IPS-20b (cell line): Measurements from ENCODE around the gene MPO.

Source experiments
- H3K27ac ChIP-seq: one replicate; pipeline ENCODE4 v1.5.1; 2013; ENCODE audit warnings: low read length
- H3K27me3 ChIP-seq: 2 replicates; pipeline ENCODE4 v1.6.1; 2013; ENCODE audit warnings: mild to moderate bottlenecking, low read length, inconsistent platforms; ENCODE audit not compliant: insufficient read depth
- H3K36me3 ChIP-seq: 2 replicates; pipeline ENCODE4 v1.6.1; 2013; ENCODE audit warnings: low read depth, mild to moderate bottlenecking, inconsistent platforms, low read length, moderate library complexity; ENCODE audit not compliant: insufficient read depth
- H3K4me1 ChIP-seq: 2 replicates; pipeline ENCODE4 v1.6.1; 2013; ENCODE audit warnings: mild to moderate bottlenecking, control low read depth, inconsistent platforms, low read length, moderate library complexity; ENCODE audit not compliant: insufficient read depth
- H3K4me3 ChIP-seq: 2 replicates; pipeline ENCODE4 v1.5.1; 2013; ENCODE audit warnings: mild to moderate bottlenecking, low read length, inconsistent platforms
- H3K9ac ChIP-seq: 2 replicates; pipeline ENCODE4 v1.6.1; 2013; ENCODE audit warnings: low read depth, mild to moderate bottlenecking, inconsistent platforms, low read length, moderate library complexity
- H3K9me3 ChIP-seq: 2 replicates; pipeline ENCODE4 v1.6.1; 2013; ENCODE audit warnings: mild to moderate bottlenecking, low read depth, low read length, inconsistent platforms; ENCODE audit not compliant: insufficient read depth

Gene MPO

DNA sequence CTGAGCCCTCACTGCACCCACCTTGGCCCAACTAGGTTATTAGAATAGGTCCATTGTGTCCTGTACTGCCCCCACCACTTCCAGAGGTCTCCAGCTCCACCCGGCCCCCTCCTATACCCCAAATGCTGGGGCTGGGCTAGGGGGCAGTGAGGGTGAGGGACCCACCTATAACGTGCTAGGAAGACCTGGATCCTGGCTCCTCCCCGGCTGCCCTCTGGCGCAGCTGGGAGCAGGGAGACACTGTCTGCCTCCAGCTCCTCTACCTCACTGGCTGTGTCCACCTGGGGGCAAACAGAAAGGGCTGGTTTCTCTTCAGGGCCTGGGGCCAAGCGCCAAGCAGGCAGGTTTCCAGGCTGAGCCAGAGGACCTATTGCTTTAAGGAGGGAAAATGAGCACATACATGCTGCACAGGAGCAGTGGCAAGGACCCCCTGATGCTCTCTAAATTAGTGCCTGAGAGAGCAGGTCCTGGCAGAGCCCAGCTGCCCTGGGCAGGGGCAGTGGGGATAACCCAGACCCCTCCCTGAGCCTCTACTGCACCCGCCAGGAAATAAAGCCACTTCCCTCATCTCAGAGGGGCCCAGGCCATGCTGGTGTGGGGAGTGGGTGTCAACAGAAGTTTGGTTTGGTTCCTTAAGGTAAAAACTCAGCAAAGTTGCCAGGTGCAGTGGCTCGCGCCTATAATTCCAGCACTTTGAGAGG lies 35.7 kb upstream of the MPO start:
- Histone ChIP-seq H3K27ac (no peak overlapping the region), H3K27me3 (no peaks in the 10 kb centered on the region), H3K9ac (no peak overlapping the region), H3K4me3 (no peak overlapping the region), H3K36me3 (no peaks in the 10 kb centered on the region), H3K9me3 (no peaks in the 10 kb centered on the region), H3K4me1 (no peaks in the 10 kb centered on the region)

DNA sequence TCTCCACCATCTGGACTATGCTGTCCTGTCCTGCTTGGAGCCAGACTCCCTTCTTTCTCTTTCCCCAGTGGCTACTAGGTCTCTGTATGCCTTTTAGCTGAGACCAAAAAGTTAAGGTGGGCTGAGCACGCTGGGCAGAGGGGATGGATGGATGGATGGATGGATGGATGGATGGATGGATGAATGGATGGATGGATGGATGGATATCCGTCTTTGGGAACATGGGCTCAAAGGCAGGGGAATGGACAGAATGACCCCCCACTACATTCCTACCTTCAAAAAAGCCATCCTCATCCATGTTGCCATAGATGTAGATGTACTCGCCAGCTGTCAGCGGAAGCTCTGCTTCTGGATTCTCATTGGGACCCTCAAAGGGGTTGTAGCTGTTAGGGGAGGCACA lies 35.0 kb upstream of the MPO start:
- Histone ChIP-seq H3K9ac (no peak overlapping the region), H3K4me3 (no peak overlapping the region), H3K4me1 (no peaks in the 10 kb centered on the region), H3K27me3 (no peaks in the 10 kb centered on the region), H3K27ac (no peak overlapping the region), H3K36me3 (no peaks in the 10 kb centered on the region), H3K9me3 (no peaks in the 10 kb centered on the region)

DNA sequence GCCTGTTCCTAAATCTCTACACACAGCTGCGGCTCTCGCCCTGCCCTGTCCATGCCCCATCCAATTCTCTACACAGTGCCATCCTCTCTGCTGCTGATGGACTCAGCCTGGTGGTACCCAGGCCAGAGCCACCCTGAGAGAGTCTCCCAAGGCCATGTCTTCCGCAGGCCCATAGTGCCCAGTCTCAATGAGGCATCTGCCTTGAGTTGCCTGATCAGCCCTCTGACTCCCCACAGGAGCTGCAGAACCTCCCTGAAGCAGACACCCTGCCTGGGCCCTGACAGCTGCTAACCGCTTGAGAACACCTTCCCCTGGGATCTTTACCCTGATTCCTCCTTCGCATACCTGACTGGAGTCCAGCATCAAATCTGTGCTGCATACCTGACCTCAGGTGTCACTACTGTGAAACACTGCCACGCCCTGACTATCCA lies 34.6 kb upstream of the MPO start:
- H3K27ac ChIP-seq, result no peak overlapping the region
- H3K27me3 ChIP-seq, result no peaks in the 10 kb centered on the region
- no peak overlapping the region for H3K9ac ChIP-seq
- no peaks in the 10 kb centered on the region for H3K36me3 ChIP-seq
- H3K4me1 ChIP-seq, result no peaks in the 10 kb centered on the region
- H3K9me3 ChIP-seq, result no peaks in the 10 kb centered on the region
- H3K4me3 ChIP-seq, result no peak overlapping the region

DNA sequence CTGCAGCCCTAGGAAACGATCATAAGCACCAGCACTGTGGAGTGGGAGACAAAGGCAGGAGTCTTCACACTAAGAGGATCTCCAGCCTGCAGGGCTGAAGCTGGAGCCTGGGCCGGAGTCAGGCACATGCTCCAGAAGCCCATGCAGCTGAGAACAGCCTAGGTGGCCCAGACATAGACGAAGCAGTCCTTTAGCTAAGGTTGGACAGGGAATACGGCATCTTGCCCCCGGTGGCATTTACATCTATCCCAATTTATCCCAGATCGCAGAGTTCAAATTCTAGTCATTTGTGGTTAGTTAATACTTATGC lies 33.9 kb upstream of the MPO start:
- no peak overlapping the region for H3K4me3 ChIP-seq
- no peaks in the 10 kb centered on the region for H3K4me1 ChIP-seq
- H3K27ac ChIP-seq, result no peak overlapping the region
- H3K36me3 ChIP-seq, result no peaks in the 10 kb centered on the region
- H3K27me3 ChIP-seq, result no peaks in the 10 kb centered on the region
- H3K9me3 ChIP-seq, result no peaks in the 10 kb centered on the region
- H3K9ac ChIP-seq, result no peak overlapping the region

DNA sequence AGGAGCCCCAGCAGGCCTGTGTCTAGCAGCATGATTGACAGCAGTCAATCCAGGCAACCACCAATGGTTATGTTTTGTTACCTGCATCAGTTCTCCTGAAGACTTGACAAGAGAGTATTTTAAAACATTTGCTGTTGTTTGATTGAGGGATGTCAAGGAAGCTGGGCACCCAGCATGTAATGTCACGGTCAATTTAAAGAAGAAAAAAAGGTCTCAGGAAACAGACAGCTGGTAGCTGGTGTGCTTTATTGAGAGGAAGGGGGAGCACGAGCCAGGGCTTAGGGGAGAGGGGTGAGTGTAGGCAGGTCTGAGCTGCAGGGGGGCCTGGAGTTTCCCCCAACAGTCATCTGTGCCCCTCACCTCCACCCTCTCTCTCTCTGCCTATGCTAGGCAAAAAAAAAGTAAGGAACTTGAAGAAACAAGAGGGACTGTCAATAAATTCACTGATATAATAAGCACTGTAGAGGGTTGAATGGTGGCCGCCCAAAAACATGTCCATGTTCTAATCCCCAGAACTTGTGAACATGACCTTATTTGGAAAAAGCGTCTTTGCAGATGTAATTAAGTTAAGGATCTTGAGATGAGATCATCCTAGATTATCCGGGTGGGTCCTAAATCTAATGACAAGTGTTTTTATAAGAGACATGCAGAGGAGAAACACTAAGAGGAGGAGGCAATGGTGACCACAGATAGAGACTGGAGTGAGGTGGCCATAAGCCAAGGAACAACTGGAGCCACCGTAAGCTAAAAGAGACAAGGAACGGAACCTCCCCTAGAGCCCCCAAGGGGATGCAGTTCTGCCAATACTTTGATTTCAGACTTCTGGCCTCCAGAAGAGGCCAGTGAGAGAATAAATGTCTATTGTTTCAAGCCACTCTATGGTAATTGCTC lies 33.3 kb upstream of the MPO start:
- Histone ChIP-seq H3K27ac (no peak overlapping the region), H3K4me1 (no peaks in the 10 kb centered on the region)

DNA sequence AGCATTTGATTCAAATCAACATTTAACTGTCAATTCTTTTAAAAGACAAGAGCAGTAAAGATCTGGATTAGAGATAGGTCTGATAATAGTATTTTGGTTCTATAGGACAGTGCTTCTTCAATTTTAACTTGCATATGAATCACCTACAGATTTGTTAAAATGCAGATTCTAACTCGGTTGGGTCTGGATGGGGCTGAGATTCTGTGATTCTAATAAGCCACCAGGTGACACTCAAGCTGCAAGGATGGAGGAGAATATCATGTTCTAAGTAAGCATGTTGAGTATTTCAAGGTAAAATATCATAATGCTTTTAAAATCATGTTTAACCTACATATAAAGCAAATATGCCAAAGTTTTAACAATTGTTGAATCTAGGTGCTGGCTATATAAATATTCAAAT lies 32.1 kb upstream of the MPO start:
- Histone ChIP-seq H3K36me3 (no peaks in the 10 kb centered on the region), H3K27ac (no peak overlapping the region), H3K4me1 (no peaks in the 10 kb centered on the region), H3K9ac (no peak overlapping the region), H3K27me3 (no peaks in the 10 kb centered on the region), H3K4me3 (no peak overlapping the region), H3K9me3 (no peaks in the 10 kb centered on the region)

More for the DNA sequence above, 33.3 kb upstream of the MPO start:
- no peak overlapping the region for H3K4me3 ChIP-seq
- no peaks in the 10 kb centered on the region for H3K36me3 ChIP-seq
- H3K27me3 ChIP-seq, result no peaks in the 10 kb centered on the region
- no peaks in the 10 kb centered on the region for H3K9me3 ChIP-seq
- no peak overlapping the region for H3K9ac ChIP-seq

DNA sequence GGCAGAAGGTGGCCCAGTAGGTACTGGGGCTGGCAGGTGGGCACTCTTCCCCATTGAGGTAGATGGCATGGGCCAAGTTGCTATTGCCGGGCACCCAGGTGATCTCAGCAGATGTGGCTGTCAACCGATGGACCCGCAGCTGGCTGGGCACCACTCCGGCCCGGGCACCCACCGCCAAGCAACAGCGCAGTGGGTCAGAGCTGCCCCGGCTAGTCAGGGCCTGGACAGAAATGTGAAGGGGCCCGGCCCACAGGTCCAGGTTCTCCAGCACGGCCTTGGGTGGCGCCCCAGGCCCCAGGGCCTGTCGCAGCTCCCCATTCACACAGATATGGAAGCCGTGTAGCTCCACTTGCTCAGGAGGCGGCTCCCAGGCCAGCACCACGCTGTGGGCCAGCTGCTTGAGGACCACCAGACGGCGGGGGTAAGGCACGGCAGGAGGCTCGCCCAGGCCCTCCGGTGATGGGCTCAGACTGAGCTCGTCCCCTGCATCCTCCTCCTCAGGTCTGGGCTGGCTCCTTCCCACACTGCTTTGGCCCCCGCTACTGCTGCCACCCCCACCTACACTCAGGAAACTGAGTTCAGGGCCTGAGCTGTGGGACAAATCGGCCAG lies 31.4 kb upstream of the MPO start:
- H3K27ac ChIP-seq, result no peak overlapping the region
- H3K27me3 ChIP-seq, result no peaks in the 10 kb centered on the region
- H3K4me1 ChIP-seq, result no peaks in the 10 kb centered on the region
- H3K36me3 ChIP-seq, result no peaks in the 10 kb centered on the region
- no peak overlapping the region for H3K4me3 ChIP-seq
- H3K9me3 ChIP-seq, result no peaks in the 10 kb centered on the region
- no peak overlapping the region for H3K9ac ChIP-seq

DNA sequence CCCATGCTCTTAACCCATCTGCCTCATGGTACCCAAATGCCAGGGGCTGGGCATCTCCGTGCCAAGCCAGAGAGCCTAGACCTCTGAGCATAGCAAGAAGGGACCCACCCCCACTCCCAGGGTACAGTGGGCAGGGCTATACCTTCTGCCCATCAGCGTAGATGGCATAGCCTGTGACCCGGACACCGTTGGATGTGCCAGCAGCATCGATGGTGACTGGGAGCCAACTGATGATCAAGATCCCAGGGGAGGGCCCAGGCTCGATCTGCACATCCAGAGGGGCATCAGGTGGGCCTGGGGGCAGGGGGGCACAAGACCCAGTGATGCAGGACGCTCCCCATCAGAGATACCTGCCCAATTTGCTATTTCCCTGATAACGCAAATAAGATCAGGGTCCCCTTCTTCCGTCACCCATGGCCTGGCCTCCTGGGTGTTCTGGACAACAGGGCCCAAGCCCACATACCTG lies 30.7 kb upstream of the MPO start:
- H3K27me3 ChIP-seq, result no peaks in the 10 kb centered on the region
- H3K9ac ChIP-seq, result no peak overlapping the region
- no peaks in the 10 kb centered on the region for H3K9me3 ChIP-seq
- H3K4me1 ChIP-seq, result no peaks in the 10 kb centered on the region
- H3K4me3 ChIP-seq, result no peak overlapping the region
- no peaks in the 10 kb centered on the region for H3K36me3 ChIP-seq
- no peak overlapping the region for H3K27ac ChIP-seq

DNA sequence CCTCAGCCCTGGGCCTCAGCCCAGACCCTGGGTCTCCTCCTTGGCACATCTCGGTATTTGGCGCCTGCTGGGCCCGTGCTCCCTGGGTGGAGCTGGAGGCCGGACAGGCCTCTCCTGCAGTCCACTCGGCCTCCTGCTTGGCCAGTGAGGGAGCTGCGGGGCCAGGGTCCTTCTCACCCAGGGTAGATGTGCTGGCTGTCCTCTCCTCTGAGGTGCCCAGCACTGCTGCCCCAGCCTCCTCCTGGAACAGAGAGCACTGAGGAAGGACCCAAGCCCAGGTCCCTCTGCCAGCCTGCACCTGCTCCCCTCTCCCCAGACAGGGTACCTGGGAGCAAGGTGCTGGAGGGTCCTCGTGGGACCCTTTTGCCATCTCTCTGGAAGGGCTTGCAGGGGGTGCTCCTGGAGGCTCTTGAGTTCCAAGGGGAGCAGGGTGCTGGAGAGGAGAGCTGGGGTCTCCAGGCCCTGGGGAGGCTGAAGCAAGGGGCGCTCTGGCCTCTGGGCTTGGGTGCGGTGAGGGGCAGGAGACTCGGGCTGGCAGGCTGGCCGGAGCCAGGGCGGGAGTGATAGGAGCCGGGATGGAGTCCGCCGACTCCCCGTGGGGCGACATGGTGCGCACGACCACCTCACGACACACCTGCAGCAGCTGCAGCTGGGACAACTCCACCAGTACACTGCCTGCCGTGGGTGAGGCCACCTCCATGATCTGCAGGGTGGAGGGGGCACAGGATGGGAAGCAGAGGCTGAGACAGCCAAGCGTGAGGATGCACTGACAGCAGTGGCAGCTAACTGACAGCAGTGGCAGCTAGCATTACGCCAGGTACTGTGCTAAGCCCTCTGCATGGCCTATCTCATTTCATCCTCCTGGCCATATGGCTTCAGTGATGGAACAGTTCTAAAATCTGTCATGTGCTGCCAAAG lies 30.0 kb upstream of the MPO start:
- Histone ChIP-seq H3K9me3 (no peaks in the 10 kb centered on the region), H3K27me3 (no peaks in the 10 kb centered on the region), H3K9ac (no peak overlapping the region), H3K36me3 (no peaks in the 10 kb centered on the region), H3K4me1 (no peaks in the 10 kb centered on the region), H3K4me3 (no peak overlapping the region), H3K27ac (no peak overlapping the region)

DNA sequence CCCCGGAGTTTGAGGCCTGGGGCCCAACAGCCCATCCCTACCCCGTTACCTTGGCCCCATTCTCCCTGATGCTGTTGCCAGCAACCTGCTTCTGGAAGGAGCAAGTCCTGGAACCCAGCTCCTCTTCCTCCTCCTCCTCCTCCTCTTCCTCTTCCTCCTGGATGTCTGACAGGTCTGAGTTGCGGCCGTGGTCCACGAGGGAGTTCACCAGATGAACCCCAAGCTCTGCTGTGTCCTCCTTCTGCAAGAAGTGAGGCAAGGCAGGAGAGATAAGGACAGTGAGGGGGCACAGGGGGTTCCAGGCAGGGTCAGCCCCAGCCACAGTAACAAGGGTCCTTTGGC lies 29.2 kb upstream of the MPO start:
- Histone ChIP-seq H3K9me3 (no peaks in the 10 kb centered on the region), H3K27ac (no peak overlapping the region), H3K4me1 (no peaks in the 10 kb centered on the region), H3K36me3 (no peaks in the 10 kb centered on the region), H3K4me3 (no peak overlapping the region), H3K9ac (no peak overlapping the region), H3K27me3 (no peaks in the 10 kb centered on the region)
